HCT116 (cell line): Measurements from ENCODE around the gene MZT2A. TPM values are rescaled to one million over a fixed set of nuclear protein-coding genes. Genes with fewer than 3 reads are reported as not detected.
"Not testable (repeated sequence)": the region's sequence is repeated elsewhere in the genome, so short reads cannot be mapped to it uniquely, and the experiment has no call there.

Source experiments
- ATAC-seq: fragments of 200-7000 bp; cut with Tn5 transposase; 2 replicates; pipeline ENCODE4 v1.9.1; 2020; ENCODE audit warnings: mild to moderate bottlenecking, moderate library complexity
- BruUV-seq: library from RNA; stranded (reverse); fragments of 400-500 nt; replicated peaks from 2 replicates; lab custom pipeline; 2021; lab: Mats Ljungman, UMichigan
- CTCF ChIA-PET: fragments of 300-600 bp; sonication (Branson Sonifier 250); formaldehyde crosslinking; loops from one replicate; lab custom pipeline; 2021; ENCODE audit warnings: antibody characterized with exemption; lab: Charles Lee
- POLR2A ChIA-PET: fragments of 300-600, 350-600 bp; sonication (Branson Sonifier 250); formaldehyde crosslinking; loops from one replicate; lab custom pipeline; 2021; ENCODE audit warnings: antibody characterized with exemption; lab: Charles Lee
- RAD21 ChIA-PET, 2 experiments: fragments of 300-600 bp; sonication (Branson Sonifier 250); formaldehyde crosslinking; loops; one replicate each; lab custom pipeline; 2023; ENCODE audit warnings: low total read pairs in 2 of 2; ENCODE audit not compliant: uncharacterized antibody in 2 of 2, unreplicated experiment in 2 of 2, low non-redundant PET in 1 of 2; lab: Charles Lee
- DNase-seq: peaks from one replicate; pipeline ENCODE4 v3.0.0-alpha.2; 2010; ENCODE audit warnings: low read depth, low spot score
- H2AFZ ChIP-seq: fragments of 200-600 bp; shearing (Covaris generic), sonication (generic); 2 replicates; pipeline ENCODE4 v1.6.1; 2017; ENCODE audit warnings: low read depth, mixed run types, mixed read lengths, antibody characterized with exemption, low read length; ENCODE audit not compliant: poor library complexity, severe bottlenecking
- H3K27ac ChIP-seq: 2 replicates; pipeline ENCODE4 v1.5.1; 2012; ENCODE audit warnings: low read depth, low read length
- H3K27me3 ChIP-seq: fragments of 200-600 bp; sonication (generic); 2 replicates; pipeline ENCODE4 v1.6.1; 2016; ENCODE audit warnings: mixed run types, low read length, mixed read lengths; ENCODE audit not compliant: insufficient read depth
- H3K36me3 ChIP-seq, 2 experiments: fragments of 200-500 bp in 1 of 2; fragments of 200-600 bp in 1 of 2; sonication (Bioruptor generic) in 1 of 2; sonication (generic) in 1 of 2; 2 replicates each; pipeline versions ENCODE4 v1.5.1 to v1.6.1; 2014 to 2016; ENCODE audit warnings: low read length in 2 of 2, inconsistent platforms in 1 of 2, mixed read lengths in 1 of 2, mixed run types in 1 of 2; ENCODE audit not compliant: insufficient read depth in 2 of 2, control insufficient read depth in 1 of 2
- H3K4me1 ChIP-seq, 2 experiments: fragments of 200-600 bp in 1 of 2; sonication (generic) in 1 of 2; 2 replicates each; pipeline versions ENCODE4 v1.5.1 to v1.6.1; 2012 to 2017; ENCODE audit warnings: low read length in 2 of 2, inconsistent platforms in 1 of 2, mild to moderate bottlenecking in 1 of 2, mixed read lengths in 1 of 2, mixed run types in 1 of 2, moderate library complexity in 1 of 2; ENCODE audit not compliant: insufficient read depth in 2 of 2, control insufficient read depth in 1 of 2
- H3K4me2 ChIP-seq: fragments of 200-600 bp; sonication (generic); 2 replicates; pipeline ENCODE4 v1.6.1; 2017; ENCODE audit warnings: mixed run types, low read length, mixed read lengths
- H3K4me3 ChIP-seq, 2 experiments: fragments of 200-600 bp in 1 of 2; sonication (generic) in 1 of 2; replicated peaks in 1 of 2; 2 replicates each; pipeline ENCODE4 v1.5.1; 2011 to 2016; ENCODE audit warnings: low read length in 2 of 2, control low read depth in 1 of 2, low read depth in 1 of 2, mild to moderate bottlenecking in 1 of 2, mixed read lengths in 1 of 2, mixed run types in 1 of 2
- H3K79me2 ChIP-seq: fragments of 200-600 bp; sonication (generic); 2 replicates; pipeline ENCODE4 v1.6.1; 2017; ENCODE audit warnings: mild to moderate bottlenecking, mixed run types, low read length, moderate library complexity, mixed read lengths; ENCODE audit not compliant: insufficient read depth
- H3K9ac ChIP-seq: fragments of 200-600 bp; sonication (generic); 2 replicates; pipeline ENCODE4 v1.6.1; 2016; ENCODE audit warnings: low read length, mixed read lengths
- H3K9me2 ChIP-seq: fragments of 200-600 bp; sonication (generic), shearing (Covaris generic); 2 replicates; pipeline ENCODE4 v1.6.1; 2017; ENCODE audit warnings: mixed run types, mild to moderate bottlenecking, moderate library complexity; ENCODE audit not compliant: insufficient read depth
- H3K9me3 ChIP-seq, 2 experiments: fragments of 200-500 bp in 1 of 2; fragments of 200-600 bp in 1 of 2; sonication (Bioruptor generic) in 1 of 2; sonication (generic) in 1 of 2; 2 replicates each; pipeline ENCODE4 v1.6.1; 2014 to 2017; ENCODE audit warnings: low read length in 2 of 2, mixed read lengths in 2 of 2, inconsistent platforms in 1 of 2, low read depth in 1 of 2, mild to moderate bottlenecking in 1 of 2, mixed run types in 1 of 2, moderate library complexity in 1 of 2; ENCODE audit not compliant: control insufficient read depth in 1 of 2, insufficient read depth in 1 of 2
- H4K20me1 ChIP-seq: fragments of 200-600 bp; sonication (generic), shearing (Covaris generic); 2 replicates; pipeline ENCODE4 v1.6.1; 2017; ENCODE audit warnings: mixed run types, mild to moderate bottlenecking, moderate library complexity; ENCODE audit not compliant: insufficient read depth
- CBX3 ChIP-seq: IDR thresholded peaks from 2 replicates; pipeline ENCODE4 v1.6.1; 2012; ENCODE audit warnings: low read depth
- EGR1 ChIP-seq: IDR thresholded peaks from 2 replicates; pipeline ENCODE4 v1.6.1; 2012; ENCODE audit warnings: low read depth
- ELF1 ChIP-seq: IDR thresholded peaks from 2 replicates; pipeline ENCODE4 v1.6.1; 2012; ENCODE audit warnings: low read depth, borderline replicate concordance
- EZH2 ChIP-seq: fragments of 200-600 bp; sonication (generic); IDR thresholded peaks from 2 replicates; pipeline ENCODE4 v1.6.1; 2017; ENCODE audit warnings: antibody characterized with exemption, mixed run types
- EZH2phosphoT487 ChIP-seq: fragments of 200-600 bp; IDR thresholded peaks from 2 replicates; pipeline ENCODE4 v1.6.1; 2018; ENCODE audit warnings: antibody characterized with exemption, borderline replicate concordance
- FOSL1 ChIP-seq: IDR thresholded peaks from 2 replicates; pipeline ENCODE4 v1.6.1; 2012; ENCODE audit warnings: low read depth
- JUND ChIP-seq: IDR thresholded peaks from 2 replicates; pipeline ENCODE4 v1.6.1; 2012
- POLR2AphosphoS5 ChIP-seq: IDR thresholded peaks from 2 replicates; pipeline ENCODE4 v1.6.1; 2011; ENCODE audit warnings: mild to moderate bottlenecking, low read depth, low read length, moderate library complexity
- RAD21 ChIP-seq: IDR thresholded peaks from 2 replicates; pipeline ENCODE4 v1.6.1; 2012; ENCODE audit warnings: low read depth, mild to moderate bottlenecking
- SIN3A ChIP-seq: IDR thresholded peaks from 2 replicates; pipeline ENCODE4 v1.6.1; 2012; ENCODE audit warnings: low read depth
- SP1 ChIP-seq: IDR thresholded peaks from 2 replicates; pipeline ENCODE4 v1.6.1; 2012; ENCODE audit warnings: low read depth
- TCF7L2 ChIP-seq: IDR thresholded peaks from 2 replicates; pipeline ENCODE4 v1.7.0; 2011; ENCODE audit warnings: borderline replicate concordance, inconsistent platforms; ENCODE audit not compliant: insufficient read depth, insufficient read length; ENCODE audit errors: extremely low read depth
- YY1 ChIP-seq: IDR thresholded peaks from 2 replicates; pipeline ENCODE4 v1.6.1; 2011; ENCODE audit warnings: low read length, low read depth, moderate library complexity, mild to moderate bottlenecking; ENCODE audit not compliant: insufficient replicate concordance; ENCODE audit errors: extremely low read depth
- intact Hi-C: fragments of 100-400 bp; cut with micrococcal nuclease; formaldehyde crosslinking; loops from 2 replicates; pipeline ENCODE4 v1.10.0; 2022
- total RNA-seq: library from RNA; stranded (reverse); gene quantifications from one replicate; pipeline ENCODE4 v1.2.1, GENCODE V29; 2021; ENCODE audit not compliant: unreplicated experiment
- TF ChIP-seq, protein P1 (sequence below): IDR thresholded peaks from 2 replicates; pipeline ENCODE4 v1.6.1; 2012
- TF ChIP-seq, protein P2 (sequence below): IDR thresholded peaks from 2 replicates; pipeline ENCODE4 v1.6.1; 2012; ENCODE audit warnings: low read depth
- TF ChIP-seq, protein P3 (sequence below): IDR thresholded peaks from 2 replicates; pipeline ENCODE4 v1.6.1; 2012
- TF ChIP-seq, protein P4 (sequence below): IDR thresholded peaks from 2 replicates; pipeline ENCODE4 v1.6.1; 2011; ENCODE audit warnings: mild to moderate bottlenecking, low read length, moderate library complexity; ENCODE audit not compliant: insufficient replicate concordance; ENCODE audit errors: extremely low read depth

The MZT2A gene
- total RNA-seq, 1 experiment from 2014 or later, result 203 TPM

DNA sequence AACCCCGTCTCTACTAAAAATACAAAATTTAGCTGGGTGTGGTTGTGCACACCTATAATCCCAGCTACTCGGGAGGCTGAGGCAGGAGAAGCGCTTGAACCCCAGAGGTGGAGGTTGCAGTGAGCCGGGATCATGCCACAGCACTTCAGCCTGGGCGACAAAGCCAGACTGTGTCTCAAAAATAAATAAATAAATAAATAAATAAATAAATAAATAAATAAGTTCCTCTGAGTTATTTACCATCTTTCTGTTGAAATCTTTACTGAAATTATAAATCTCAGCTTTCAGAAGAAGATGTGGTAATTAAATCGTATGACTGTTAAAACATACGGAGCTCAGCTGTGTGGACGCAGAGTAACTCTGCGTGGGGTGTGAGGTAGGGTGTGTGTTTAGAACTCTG is 44.2 kb downstream of the MZT2A start:
- H3K4me1 ChIP-seq, H3K79me2 ChIP-seq, H4K20me1 ChIP-seq, ATAC-seq, H3K27ac ChIP-seq, H3K36me3 ChIP-seq, POLR2A ChIA-PET, DNase-seq, H3K9me2 ChIP-seq, H3K4me3 ChIP-seq, RAD21 ChIA-PET, H2AFZ ChIP-seq, CTCF ChIA-PET, BruUV-seq, H3K4me2 ChIP-seq, H3K9ac ChIP-seq, H3K27me3 ChIP-seq, intact Hi-C loops, H3K9me3 ChIP-seq: not testable (repeated sequence)

DNA sequence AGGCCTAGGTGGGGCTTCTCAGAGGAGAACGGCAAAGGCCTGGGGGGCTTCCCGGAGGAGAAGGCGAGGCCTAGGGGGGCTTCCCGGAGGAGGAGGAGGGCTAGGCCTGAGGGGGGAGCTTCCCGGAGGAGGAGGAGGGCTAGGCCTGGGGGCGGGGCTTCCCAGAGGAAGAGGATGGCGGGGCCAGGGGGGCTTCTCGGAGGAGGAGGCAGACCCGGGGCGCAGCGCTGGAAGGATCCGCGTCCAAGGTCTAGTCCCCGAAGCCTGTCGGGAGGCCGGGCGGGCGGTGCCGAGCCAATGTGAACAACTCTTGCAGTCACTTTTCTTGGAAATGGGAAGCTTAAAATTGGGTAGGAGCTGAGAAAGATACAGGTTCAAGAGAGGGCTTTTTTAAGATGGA is 46.3 kb downstream of the MZT2A start:
- H3K9me2 ChIP-seq, result no peaks in the 10 kb centered on the region
- no peak for ATAC-seq
- no peaks in the 10 kb centered on the region for H3K79me2 ChIP-seq
- no peaks in the 10 kb centered on the region for H3K4me1 ChIP-seq
- RAD21 ChIA-PET, result no interaction called here
- H3K27me3 ChIP-seq, result no peaks in the 10 kb centered on the region
- intact Hi-C loops, result no loop called here
- H3K4me3 ChIP-seq, result no peak overlapping the region
- no peak overlapping the region for H2AFZ ChIP-seq
- no TSS peak for BruUV-seq
- POLR2A ChIA-PET, result no interaction called here
- no peak overlapping the region for H3K9ac ChIP-seq
- no peaks in the 10 kb centered on the region for H3K9me3 ChIP-seq
- CTCF ChIA-PET, result no interaction called here
- H3K4me2 ChIP-seq, result no peak overlapping the region
- no peaks in the 10 kb centered on the region for H3K36me3 ChIP-seq
- H3K27ac ChIP-seq, result no peak overlapping the region
- H4K20me1 ChIP-seq, result no peaks in the 10 kb centered on the region
- DNase-seq, result no peak
- TF ChIP-seq EZH2, result no peak
- TF ChIP-seq, protein P1, sequence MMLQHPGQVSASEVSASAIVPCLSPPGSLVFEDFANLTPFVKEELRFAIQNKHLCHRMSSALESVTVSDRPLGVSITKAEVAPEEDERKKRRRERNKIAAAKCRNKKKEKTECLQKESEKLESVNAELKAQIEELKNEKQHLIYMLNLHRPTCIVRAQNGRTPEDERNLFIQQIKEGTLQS, result no peak
- TF ChIP-seq YY1, result no peak
- TF ChIP-seq FOSL1, result no peak
- no peak for TF ChIP-seq SP1
- no peak for TF ChIP-seq EZH2phosphoT487
- TF ChIP-seq, protein P2, sequence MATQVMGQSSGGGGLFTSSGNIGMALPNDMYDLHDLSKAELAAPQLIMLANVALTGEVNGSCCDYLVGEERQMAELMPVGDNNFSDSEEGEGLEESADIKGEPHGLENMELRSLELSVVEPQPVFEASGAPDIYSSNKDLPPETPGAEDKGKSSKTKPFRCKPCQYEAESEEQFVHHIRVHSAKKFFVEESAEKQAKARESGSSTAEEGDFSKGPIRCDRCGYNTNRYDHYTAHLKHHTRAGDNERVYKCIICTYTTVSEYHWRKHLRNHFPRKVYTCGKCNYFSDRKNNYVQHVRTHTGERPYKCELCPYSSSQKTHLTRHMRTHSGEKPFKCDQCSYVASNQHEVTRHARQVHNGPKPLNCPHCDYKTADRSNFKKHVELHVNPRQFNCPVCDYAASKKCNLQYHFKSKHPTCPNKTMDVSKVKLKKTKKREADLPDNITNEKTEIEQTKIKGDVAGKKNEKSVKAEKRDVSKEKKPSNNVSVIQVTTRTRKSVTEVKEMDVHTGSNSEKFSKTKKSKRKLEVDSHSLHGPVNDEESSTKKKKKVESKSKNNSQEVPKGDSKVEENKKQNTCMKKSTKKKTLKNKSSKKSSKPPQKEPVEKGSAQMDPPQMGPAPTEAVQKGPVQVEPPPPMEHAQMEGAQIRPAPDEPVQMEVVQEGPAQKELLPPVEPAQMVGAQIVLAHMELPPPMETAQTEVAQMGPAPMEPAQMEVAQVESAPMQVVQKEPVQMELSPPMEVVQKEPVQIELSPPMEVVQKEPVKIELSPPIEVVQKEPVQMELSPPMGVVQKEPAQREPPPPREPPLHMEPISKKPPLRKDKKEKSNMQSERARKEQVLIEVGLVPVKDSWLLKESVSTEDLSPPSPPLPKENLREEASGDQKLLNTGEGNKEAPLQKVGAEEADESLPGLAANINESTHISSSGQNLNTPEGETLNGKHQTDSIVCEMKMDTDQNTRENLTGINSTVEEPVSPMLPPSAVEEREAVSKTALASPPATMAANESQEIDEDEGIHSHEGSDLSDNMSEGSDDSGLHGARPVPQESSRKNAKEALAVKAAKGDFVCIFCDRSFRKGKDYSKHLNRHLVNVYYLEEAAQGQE, result no peak
- TF ChIP-seq POLR2AphosphoS5, result no peak
- TF ChIP-seq SIN3A, result no peak
- no peak for TF ChIP-seq JUND
- no peak for TF ChIP-seq EGR1
- TF ChIP-seq, protein P3, sequence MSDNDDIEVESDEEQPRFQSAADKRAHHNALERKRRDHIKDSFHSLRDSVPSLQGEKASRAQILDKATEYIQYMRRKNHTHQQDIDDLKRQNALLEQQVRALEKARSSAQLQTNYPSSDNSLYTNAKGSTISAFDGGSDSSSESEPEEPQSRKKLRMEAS, result no peak
- no peak for TF ChIP-seq RAD21
- no peak for TF ChIP-seq TCF7L2
- TF ChIP-seq CBX3, result no peak
- TF ChIP-seq, protein P4, sequence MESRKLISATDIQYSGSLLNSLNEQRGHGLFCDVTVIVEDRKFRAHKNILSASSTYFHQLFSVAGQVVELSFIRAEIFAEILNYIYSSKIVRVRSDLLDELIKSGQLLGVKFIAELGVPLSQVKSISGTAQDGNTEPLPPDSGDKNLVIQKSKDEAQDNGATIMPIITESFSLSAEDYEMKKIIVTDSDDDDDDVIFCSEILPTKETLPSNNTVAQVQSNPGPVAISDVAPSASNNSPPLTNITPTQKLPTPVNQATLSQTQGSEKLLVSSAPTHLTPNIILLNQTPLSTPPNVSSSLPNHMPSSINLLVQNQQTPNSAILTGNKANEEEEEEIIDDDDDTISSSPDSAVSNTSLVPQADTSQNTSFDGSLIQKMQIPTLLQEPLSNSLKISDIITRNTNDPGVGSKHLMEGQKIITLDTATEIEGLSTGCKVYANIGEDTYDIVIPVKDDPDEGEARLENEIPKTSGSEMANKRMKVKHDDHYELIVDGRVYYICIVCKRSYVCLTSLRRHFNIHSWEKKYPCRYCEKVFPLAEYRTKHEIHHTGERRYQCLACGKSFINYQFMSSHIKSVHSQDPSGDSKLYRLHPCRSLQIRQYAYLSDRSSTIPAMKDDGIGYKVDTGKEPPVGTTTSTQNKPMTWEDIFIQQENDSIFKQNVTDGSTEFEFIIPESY, result no peak
- TF ChIP-seq ELF1, result no peak
